HepG2 (cell line): ENCODE results near the gene SSR2. TPM values are rescaled to one million over a fixed set of nuclear protein-coding genes. Genes with fewer than 3 reads are reported as not detected.

Source experiments
- ATAC-seq: fragments of 200-7000 bp; cut with Tn5 transposase; 3 replicates; pipeline ENCODE4 v1.9.1; 2020; ENCODE audit warnings: mild to moderate bottlenecking, moderate library complexity
- BruUV-seq: library from RNA; stranded (reverse); fragments of 400-500 nt; replicated peaks from 2 replicates; lab custom pipeline; 2021; lab: Mats Ljungman, UMichigan
- CTCF ChIA-PET: fragments of 300-600 bp; formaldehyde crosslinking; extraction: SDS; loops from one replicate; lab custom pipeline; 2021; ENCODE audit warnings: low total read pairs, inconsistent platforms, low intra/inter-chr PET ratio; lab: Yijun Ruan, JAX
- POLR2A ChIA-PET: fragments of 350-600 bp; sonication (Branson Sonifier 250); formaldehyde crosslinking; loops from one replicate; lab custom pipeline; 2020; ENCODE audit warnings: antibody characterized with exemption, inconsistent platforms; lab: Yijun Ruan, JAX
- DNase-seq: peaks from one replicate; pipeline ENCODE4 v3.0.0-alpha.2; 2015; ENCODE audit warnings: low spot score
- FAIRE-seq: peaks from 3 replicates; lab custom pipeline; 2011; peaks lifted over from hg19 to GRCh38; lab: Jason Lieb, UNC
- H2AFZ ChIP-seq: one replicate; pipeline ENCODE4 v1.6.1; 2011; ENCODE audit warnings: low read length, inconsistent platforms
- H3K27ac ChIP-seq: fragments of 300-600 bp; 3 replicates; pipeline ENCODE4 v1.8.0; 2011; ENCODE audit warnings: mixed run types, mild to moderate bottlenecking, mixed read lengths, low read length, inconsistent platforms; ENCODE audit not compliant: insufficient read depth; ENCODE audit errors: extremely low read length
- H3K27me3 ChIP-seq, 2 experiments: fragments of 200-600 bp in 1 of 2; 2 replicates in 1 of 2; 3 replicates in 1 of 2; pipeline versions ENCODE4 v1.6.0 to v1.8.0; 2011; ENCODE audit warnings: low read length in 2 of 2, mild to moderate bottlenecking in 2 of 2, moderate library complexity in 2 of 2, inconsistent platforms in 1 of 2; ENCODE audit not compliant: insufficient read depth in 2 of 2, control insufficient read depth in 1 of 2
- H3K36me3 ChIP-seq, 2 experiments: fragments of 200-600 bp in 1 of 2; replicated peaks in 1 of 2; 2 replicates in 1 of 2; 3 replicates in 1 of 2; pipeline versions ENCODE4 v1.5.1 to v1.8.0; 2011; ENCODE audit warnings: low read length in 2 of 2, inconsistent platforms in 1 of 2; ENCODE audit not compliant: insufficient read depth in 2 of 2, control insufficient read depth in 1 of 2
- H3K4me1 ChIP-seq: 2 replicates; pipeline ENCODE4 v1.5.1; 2012; ENCODE audit warnings: low read length, inconsistent platforms; ENCODE audit not compliant: insufficient read depth
- H3K4me2 ChIP-seq: 2 replicates; pipeline ENCODE4 v1.6.0; 2011; ENCODE audit warnings: low read depth, low read length, inconsistent platforms
- H3K4me3 ChIP-seq, 3 experiments: fragments of 200-600 bp in 1 of 3; sonication (generic), shearing (Covaris generic) in 1 of 3; replicated peaks in 1 of 3; 2 replicates each; pipeline ENCODE4 v1.5.1; 2011 to 2016; ENCODE audit warnings: low read length in 3 of 3, inconsistent platforms in 2 of 3, low read depth in 2 of 3, mild to moderate bottlenecking in 2 of 3, control low read depth in 1 of 3, mixed read lengths in 1 of 3; ENCODE audit not compliant: insufficient read depth in 1 of 3
- H3K79me2 ChIP-seq: one replicate; pipeline ENCODE4 v1.6.1; 2011; ENCODE audit warnings: low read length, inconsistent platforms; ENCODE audit not compliant: insufficient read depth
- H3K9ac ChIP-seq: 2 replicates; pipeline ENCODE4 v1.6.0; 2011; ENCODE audit warnings: mild to moderate bottlenecking, low read depth, low read length, inconsistent platforms; ENCODE audit not compliant: insufficient read depth
- H3K9me3 ChIP-seq: 2 replicates; pipeline ENCODE4 v1.5.1; 2012; ENCODE audit warnings: mild to moderate bottlenecking, low read length
- H4K20me1 ChIP-seq: 2 replicates; pipeline ENCODE4 v1.6.0; 2011; ENCODE audit warnings: inconsistent platforms, mild to moderate bottlenecking, low read length, moderate library complexity; ENCODE audit not compliant: insufficient read depth
- BCLAF1 ChIP-seq: fragments of 450-650 bp; IDR thresholded peaks from 2 replicates; pipeline ENCODE4 v1.6.1; 2017; ENCODE audit warnings: mild to moderate bottlenecking
- DNMT1 ChIP-seq: sonication (generic); formaldehyde crosslinking; IDR thresholded peaks from 2 replicates; pipeline ENCODE4 v1.5.1; 2020; ENCODE audit warnings: mild to moderate bottlenecking, missing genetic modification reagents
- EHMT2 ChIP-seq: fragments of 200-600 bp; sonication (generic); IDR thresholded peaks from 2 replicates; pipeline ENCODE4 v1.7.0; 2017; ENCODE audit warnings: antibody characterized with exemption, low read depth, low read length, borderline replicate concordance
- HNRNPL ChIP-seq: fragments of 200-400 bp; formaldehyde crosslinking; IDR thresholded peaks from 2 replicates; pipeline ENCODE4 v1.6.1; 2017; ENCODE audit warnings: mild to moderate bottlenecking, low read depth, low read length
- NFIC ChIP-seq: IDR thresholded peaks from 2 replicates; pipeline ENCODE4 v1.6.1; 2012; ENCODE audit warnings: mild to moderate bottlenecking, low read length, inconsistent platforms
- SALL2 ChIP-seq: sonication (generic); formaldehyde crosslinking; IDR thresholded peaks from 2 replicates; pipeline ENCODE4 v1.8.1; 2023; ENCODE audit warnings: mild to moderate bottlenecking, missing genetic modification reagents, inconsistent platforms
- ZNF639 ChIP-seq: conservative IDR thresholded peaks from 2 replicates; pipeline ENCODE4 v1.6.1; 2018; ENCODE audit warnings: missing genetic modification reagents
- WGBS: methylation state at CpG from one replicate; pipeline ENCODE4 v1.1.6; 2017; ENCODE audit warnings: low lambda C conversion rate; 5-methylcytosine and 5-hydroxymethylcytosine counted together
- in situ Hi-C: cut with HindIII; loops from 2 replicates; pipeline ENCODE4 v1.10.0; 2017; ENCODE audit warnings: low pct_unique_long_range_greater_than_20kb; ENCODE audit not compliant: extremely low pct_ligation_motif_present
- intact Hi-C: fragments of 100-400 bp; cut with micrococcal nuclease; formaldehyde crosslinking; loops from one replicate; pipeline ENCODE4 v1.10.0; 2022; ENCODE audit not compliant: unreplicated experiment
- polyA plus RNA-seq, 8 experiments: library from polyadenylated mRNA; depleted of rRNA in 3 of 8; stranded (reverse) in 7 of 8; unstranded in 1 of 8; fragments of >200 nt; fragmentation: Illumina TruSeq in 4 of 8; extraction: Trizol in 4 of 8; gene quantifications; 2 replicates each; pipeline versions ENCODE4 v1.2.1 to v1.2.3, GENCODE V29; 2011 to 2016; ENCODE audit warnings: low read depth in 4 of 8, missing spikeins in 1 of 8, mixed read lengths in 1 of 8; ENCODE audit not compliant: insufficient read depth in 1 of 8
- total RNA-seq, 5 experiments: library from RNA; depleted of rRNA; stranded (reverse); fragments of >200 nt; fragmentation: Illumina TruSeq; extraction: Trizol; gene quantifications; 2 replicates each; pipeline ENCODE4 v1.2.3, GENCODE V29; 2016; ENCODE audit warnings: low read depth in 1 of 5

SSR2 gene
- total and polyA plus RNA-seq, 2 of the 13 experiments (the other 11 are each of a cell fraction or from before 2014, with no cell fraction given): 284 to 461 TPM

DNA sequence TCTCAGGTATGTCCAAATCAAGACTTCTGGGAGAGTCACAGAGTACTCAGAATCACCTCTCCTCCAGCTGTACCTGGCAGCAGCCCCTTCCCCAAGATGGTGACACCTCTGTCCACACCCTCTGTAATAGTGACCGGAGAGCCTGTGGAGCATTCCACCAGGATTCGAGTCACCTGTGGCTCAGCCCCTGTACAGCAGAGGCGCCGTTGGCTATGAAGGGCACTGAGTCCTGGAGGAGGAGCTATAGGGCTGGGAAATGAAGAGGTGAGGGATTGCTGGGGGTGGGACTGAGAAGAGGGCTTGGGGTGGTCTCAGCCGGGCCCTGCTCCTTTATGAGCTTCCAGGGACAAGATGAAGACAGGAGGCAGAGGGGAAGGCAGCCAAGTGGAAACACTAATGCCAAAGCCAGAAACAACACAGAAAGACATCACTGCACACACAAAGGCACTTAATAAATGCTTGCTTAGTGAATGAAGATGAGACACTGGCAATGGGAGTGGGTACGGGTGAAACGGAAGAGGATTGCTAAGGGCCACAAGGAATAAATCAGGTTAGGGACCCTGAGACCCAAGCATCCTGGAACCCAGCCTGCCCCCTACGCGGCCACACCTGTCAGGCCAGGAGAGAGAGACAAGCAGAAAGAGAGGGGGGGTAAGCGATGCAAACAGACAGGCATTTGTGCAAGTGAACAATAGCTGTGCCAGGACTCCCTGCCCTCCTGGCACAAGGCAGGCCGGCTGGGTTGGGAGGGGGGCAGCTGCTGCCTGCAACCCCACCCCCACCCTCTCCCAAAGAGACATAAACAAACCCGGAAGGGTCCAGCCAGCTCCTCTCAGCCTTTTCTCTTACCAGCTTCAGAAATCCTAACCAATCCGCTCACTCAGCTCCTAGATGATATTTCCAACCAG is 46.3 kb downstream of the SSR2 start:
- Histone ChIP-seq H3K9ac (no peak overlapping the region), H3K27ac (peak overlapping the region; percentile 13), H3K79me2 (peaks cover 69% of the 10 kb centered on the region), H3K27me3 (no peaks in the 10 kb centered on the region; a peak in 1 of 5 replicates), H3K4me1 (peaks cover 83% of the 10 kb centered on the region), H3K36me3 (peaks cover 5 to 7% of the 10 kb centered on the region in 2 experiments; a peak in 4 of 5 replicates), H3K9me3 (no peaks in the 10 kb centered on the region), H3K4me3 (no peak overlapping the region; a peak in 1 of 6 replicates), H4K20me1 (0 out of 2 replicates have a peak, but pooled peaks cover 2% of the 10 kb centered on the region), H3K4me2 (peak overlapping the region; percentile 92; the same call in 1 of the 2 replicates), H2AFZ (no peak overlapping the region)
- ChIA-PET POLR2A (interaction anchor here (0.8 to 13.5 kb wide), 5 partner anchors 7 to 40 kb away, joined by 3 to 390 read pairs (median 10); partner anchors contain the start of genes KHDC4 and RXFP4), CTCF (no interaction called here)
- ATAC-seq (no peak), DNase-seq (no peak), FAIRE-seq (no peak)
- intact Hi-C loops (loop anchor here (5.0 kb wide), 1 partner anchor 32 kb away; the partner anchor contains the start of gene RXFP4), in situ Hi-C loops (no loop called here)
- 89% methylated on average over 13 of the region's 13 CpGs for WGBS
- TF ChIP-seq SALL2 (CRISPR knock-in tag) (no peak), HNRNPL (0 out of 2 replicates have a peak, but pooled peaks have one; percentile 37), BCLAF1 (no peak), DNMT1 (CRISPR knock-in tag) (no peak), NFIC (no peak), ZNF639 (CRISPR knock-in tag) (no peak), EHMT2 (no peak)
- BruUV-seq: no TSS peak
